CD14-positive monocyte (primary cell): ENCODE measurements around the gene EPB41L2. TPM values are rescaled to one million over a fixed set of nuclear protein-coding genes. Genes with fewer than 3 reads are reported as not detected.

ENCODE experiments used
- DNase-seq, 3 donors: peaks; one replicate each; pipeline ENCODE4 v3.0.0-alpha.2; 2011 to 2022
- H2AFZ ChIP-seq: 2 replicates; pipeline ENCODE4 v1.6.0; 2012; ENCODE audit warnings: mild to moderate bottlenecking, low read depth, low read length, inconsistent platforms; ENCODE audit not compliant: insufficient read depth, poor library complexity, severe bottlenecking
- H3K27ac ChIP-seq, 2 donors: 1 replicate in 1 of 2; 2 replicates in 1 of 2; pipeline ENCODE4 v1.5.1; 2012 to 2013; ENCODE audit warnings: low read length in 2 of 2, control low read depth in 1 of 2, inconsistent platforms in 1 of 2, low read depth in 1 of 2, mild to moderate bottlenecking in 1 of 2
- H3K27me3 ChIP-seq, 2 donors: one replicate each; pipeline versions ENCODE4 v1.6.0 to v1.6.1; 2011 to 2013; ENCODE audit warnings: low read length in 2 of 2; ENCODE audit not compliant: control insufficient read depth in 2 of 2, insufficient read depth in 2 of 2
- H3K36me3 ChIP-seq, 2 donors: replicated peaks in 1 of 2; 1 replicate in 1 of 2; 2 replicates in 1 of 2; pipeline versions ENCODE4 v1.5.1 to v1.6.1; 2012 to 2013; ENCODE audit warnings: low read length in 2 of 2, control low read depth in 1 of 2, inconsistent platforms in 1 of 2, mild to moderate bottlenecking in 1 of 2; ENCODE audit not compliant: insufficient read depth in 2 of 2, control insufficient read depth in 1 of 2
- H3K4me1 ChIP-seq, 2 donors: 1 replicate in 1 of 2; 2 replicates in 1 of 2; pipeline versions ENCODE4 v1.5.1 to v1.6.1; 2012 to 2013; ENCODE audit warnings: low read length in 2 of 2, control low read depth in 1 of 2, inconsistent platforms in 1 of 2, mild to moderate bottlenecking in 1 of 2, moderate library complexity in 1 of 2; ENCODE audit not compliant: insufficient read depth in 2 of 2, control insufficient read depth in 1 of 2
- H3K4me2 ChIP-seq: replicated peaks from 2 replicates; pipeline ENCODE3; 2012; ENCODE audit warnings: low read length, moderate library complexity, mild to moderate bottlenecking; ENCODE audit not compliant: poor library complexity, severe bottlenecking; ENCODE audit errors: extremely low read depth
- H3K4me3 ChIP-seq, 3 experiments: fragments of 200-600 bp in 1 of 3; sonication (generic) in 1 of 3; replicated peaks in 1 of 3; 1 replicate in 2 of 3; 2 replicates in 1 of 3; pipeline ENCODE4 v1.5.1; 2011 to 2013; ENCODE audit warnings: low read length in 3 of 3, mild to moderate bottlenecking in 3 of 3, control low read depth in 2 of 3, low read depth in 2 of 3, inconsistent platforms in 1 of 3, moderate library complexity in 1 of 3
- H3K79me2 ChIP-seq: 2 replicates; pipeline ENCODE4 v1.6.0; 2012; ENCODE audit warnings: mild to moderate bottlenecking, control low read depth, inconsistent platforms, low read length, moderate library complexity; ENCODE audit not compliant: insufficient read depth
- H3K9ac ChIP-seq: 2 replicates; pipeline ENCODE4 v1.6.0; 2017; ENCODE audit warnings: low read length, mild to moderate bottlenecking; ENCODE audit not compliant: insufficient read depth, poor library complexity, severe bottlenecking
- H3K9me3 ChIP-seq, 2 donors: replicated peaks in 1 of 2; 1 replicate in 1 of 2; 2 replicates in 1 of 2; pipeline versions ENCODE4 v1.5.1 to v1.6.1; 2012 to 2013; ENCODE audit warnings: low read length in 2 of 2, control low read depth in 1 of 2; ENCODE audit not compliant: control insufficient read depth in 1 of 2, insufficient read depth in 1 of 2
- H4K20me1 ChIP-seq: 2 replicates; pipeline ENCODE4 v1.6.0; 2012; ENCODE audit warnings: mild to moderate bottlenecking, low read length, control low read depth, moderate library complexity; ENCODE audit not compliant: insufficient read depth
- H3K27ac Mint-ChIP-seq, 7 donors: one replicate each; pipeline ENCODE4 v1.8.0; 2020; ENCODE audit warnings: mild to moderate bottlenecking in 7 of 7, mixed read lengths in 7 of 7, moderate library complexity in 6 of 7, inconsistent platforms in 2 of 7
- H3K27me3 Mint-ChIP-seq, 3 donors: one replicate each; pipeline ENCODE4 v1.8.0; 2021 to 2022; ENCODE audit warnings: low read depth in 3 of 3, mild to moderate bottlenecking in 3 of 3, mixed read lengths in 3 of 3, moderate library complexity in 3 of 3, inconsistent platforms in 1 of 3
- H3K36me3 Mint-ChIP-seq, 2 donors: one replicate each; pipeline ENCODE4 v1.8.0; 2020; ENCODE audit warnings: mixed read lengths in 2 of 2, inconsistent platforms in 1 of 2, mild to moderate bottlenecking in 1 of 2
- H3K4me1 Mint-ChIP-seq: one replicate; pipeline ENCODE4 v1.8.0; 2020; ENCODE audit warnings: mild to moderate bottlenecking, mixed read lengths
- H3K4me3 Mint-ChIP-seq, 2 donors: one replicate each; pipeline ENCODE4 v1.8.0; 2020; ENCODE audit warnings: mild to moderate bottlenecking in 2 of 2, mixed read lengths in 2 of 2, moderate library complexity in 1 of 2
- H3K9me3 Mint-ChIP-seq, 7 donors: one replicate each; pipeline ENCODE4 v1.8.0; 2020 to 2022; ENCODE audit warnings: mixed read lengths in 7 of 7, mild to moderate bottlenecking in 6 of 7, moderate library complexity in 6 of 7, inconsistent platforms in 2 of 7
- CTCF ChIP-seq: fragments of 200-600 bp; IDR thresholded peaks from one replicate; pipeline ENCODE4 v1.8.0; 2022; ENCODE audit warnings: antibody characterized with exemption, mild to moderate bottlenecking
- WGBS: methylation state at CpG from one replicate; pipeline ENCODE4 v1.1.5; 2013; ENCODE audit warnings: missing lambda C conversion rate; ENCODE audit not compliant: insufficient coverage; 5-methylcytosine and 5-hydroxymethylcytosine counted together
- intact Hi-C, 2 donors: fragments of 100-400 bp; cut with micrococcal nuclease; formaldehyde crosslinking; loops; one replicate each; pipeline versions ENCODE4 v1.15.0 to v1.15.1; 2023
- polyA plus RNA-seq, 3 donors: library from polyadenylated mRNA; depleted of rRNA in 1 of 3; unstranded in 2 of 3; stranded (reverse) in 1 of 3; fragments of 300-500 nt in 2 of 3; fragments of >200 nt in 1 of 3; fragmentation: Illumina TruSeq in 2 of 3; gene quantifications; 1 replicate in 2 of 3; 2 replicates in 1 of 3; pipeline ENCODE4 v1.2.3, GENCODE V29; 2012 to 2021

Gene EPB41L2
- polyA plus RNA-seq, 3 donors = 3.4 to 7.2 (median 4.6) TPM

GRCh38 chr6:131070061-131070460 is 7.0 kb upstream of the EPB41L2 start:
- no peak for TF ChIP-seq CTCF
- no peaks in the 10 kb centered on the region for H4K20me1 ChIP-seq
- Mint-ChIP-seq H3K4me3 (no peak overlapping the region), H3K36me3 (no peaks in the 10 kb centered on the region), H3K4me1 (no peaks in the 10 kb centered on the region), H3K27me3 (peaks cover 2 to 3% (median 2%) of the 10 kb centered on the region in 3 donors), H3K9me3 (peaks cover 0 to 9% (median 4%) of the 10 kb centered on the region in 7 donors), H3K27ac (no peak overlapping the region)
- intact Hi-C loops = no loop called here
- DNase-seq = no peak
- H3K27ac ChIP-seq = no peak overlapping the region
- no peak overlapping the region for H2AFZ ChIP-seq
- no peaks in the 10 kb centered on the region for H3K4me1 ChIP-seq
- no peaks in the 10 kb centered on the region for H3K36me3 ChIP-seq
- H3K9ac ChIP-seq = no peak overlapping the region
- 100% methylated on average over 1 of the region's 3 CpGs for WGBS
- no peak overlapping the region for H3K4me3 ChIP-seq
- H3K27me3 ChIP-seq = no peaks in the 10 kb centered on the region
- H3K79me2 ChIP-seq = no peaks in the 10 kb centered on the region
- H3K9me3 ChIP-seq = no peaks in the 10 kb centered on the region
- H3K4me2 ChIP-seq = no peak overlapping the region

DNA sequence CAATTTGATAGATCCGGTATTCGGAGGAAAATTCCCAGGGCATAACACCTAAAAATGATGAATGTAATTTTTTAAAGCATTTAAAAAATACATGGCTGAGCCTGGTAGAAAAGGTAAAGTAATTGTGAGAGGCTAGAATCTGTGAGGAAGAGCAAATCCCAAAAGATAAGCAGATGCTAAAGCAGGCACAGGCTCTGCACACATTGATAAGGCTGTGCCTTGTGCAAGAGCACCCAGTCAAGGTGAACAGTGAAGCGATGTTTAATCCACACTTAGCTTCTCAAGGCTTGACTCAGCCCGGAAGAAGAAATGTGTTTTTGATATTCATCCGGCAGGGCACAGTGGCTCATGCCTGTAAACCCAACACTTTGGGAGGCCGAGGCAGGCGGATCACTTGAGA is 5.1 kb upstream of the EPB41L2 start:
- peaks cover 7% of the 10 kb centered on the region for H3K4me1 Mint-ChIP-seq
- TF ChIP-seq CTCF = no peak
- Histone ChIP-seq H4K20me1 (no peaks in the 10 kb centered on the region), H3K79me2 (no peaks in the 10 kb centered on the region), H3K36me3 (no peaks in the 10 kb centered on the region), H3K27ac (no peak overlapping the region), H3K9ac (no peak overlapping the region), H3K4me1 (peaks cover 5 to 6% of the 10 kb centered on the region in 2 donors), H3K27me3 (no peaks in the 10 kb centered on the region), H3K9me3 (no peaks in the 10 kb centered on the region), H2AFZ (no peak overlapping the region), H3K4me3 (no peak overlapping the region), H3K4me2 (no peak overlapping the region)
- no peak for DNase-seq
- H3K36me3 Mint-ChIP-seq = no peaks in the 10 kb centered on the region
- peak overlapping the region in 1 of 7 donors; percentile 61 for H3K27ac Mint-ChIP-seq
- no peak overlapping the region for H3K4me3 Mint-ChIP-seq
- peaks cover 2 to 6% (median 3%) of the 10 kb centered on the region in 3 donors for H3K27me3 Mint-ChIP-seq
- intact Hi-C loops = no loop called here
- 100% methylated on average over 1 of the region's 7 CpGs for WGBS
- H3K9me3 Mint-ChIP-seq = peaks cover 0 to 5% (median 2%) of the 10 kb centered on the region in 7 donors
